AG09309 (cell line): ENCODE results near the gene EHMT2.

ENCODE experiments used
- DNase-seq: peaks from one replicate; pipeline ENCODE4 v3.0.0-alpha.2; 2010; ENCODE audit warnings: low read depth
- H3K4me3 ChIP-seq: 2 replicates; pipeline ENCODE4 v1.5.1; 2011; ENCODE audit warnings: mild to moderate bottlenecking, low read depth, low read length, moderate library complexity; ENCODE audit not compliant: control insufficient read depth
- CTCF ChIP-seq: IDR thresholded peaks from 2 replicates; pipeline ENCODE4 v1.5.1; 2011; ENCODE audit warnings: mild to moderate bottlenecking, low read depth, low read length, inconsistent platforms; ENCODE audit not compliant: insufficient read depth, control insufficient read depth; ENCODE audit errors: missing control alignments

Gene EHMT2

GRCh38 chr6:31830886-31831335 lies 66.6 kb downstream of the EHMT2 start:
- no peak for DNase-seq
- TF ChIP-seq CTCF, result no peak
- H3K4me3 ChIP-seq, result peak overlapping the region; percentile 85
